GM18520 (cell line): Measurements from ENCODE around the gene ZNF91.
"Not testable (repeated sequence)": the region's sequence is repeated elsewhere in the genome, so short reads cannot be mapped to it uniquely, and the experiment has no call there.

Experiments used
- ATAC-seq: cut with Tn5 transposase; IDR thresholded peaks from one replicate; pipeline ENCODE4 v1.9.1; 2021; ENCODE audit not compliant: unreplicated experiment

ZNF91 gene

DNA sequence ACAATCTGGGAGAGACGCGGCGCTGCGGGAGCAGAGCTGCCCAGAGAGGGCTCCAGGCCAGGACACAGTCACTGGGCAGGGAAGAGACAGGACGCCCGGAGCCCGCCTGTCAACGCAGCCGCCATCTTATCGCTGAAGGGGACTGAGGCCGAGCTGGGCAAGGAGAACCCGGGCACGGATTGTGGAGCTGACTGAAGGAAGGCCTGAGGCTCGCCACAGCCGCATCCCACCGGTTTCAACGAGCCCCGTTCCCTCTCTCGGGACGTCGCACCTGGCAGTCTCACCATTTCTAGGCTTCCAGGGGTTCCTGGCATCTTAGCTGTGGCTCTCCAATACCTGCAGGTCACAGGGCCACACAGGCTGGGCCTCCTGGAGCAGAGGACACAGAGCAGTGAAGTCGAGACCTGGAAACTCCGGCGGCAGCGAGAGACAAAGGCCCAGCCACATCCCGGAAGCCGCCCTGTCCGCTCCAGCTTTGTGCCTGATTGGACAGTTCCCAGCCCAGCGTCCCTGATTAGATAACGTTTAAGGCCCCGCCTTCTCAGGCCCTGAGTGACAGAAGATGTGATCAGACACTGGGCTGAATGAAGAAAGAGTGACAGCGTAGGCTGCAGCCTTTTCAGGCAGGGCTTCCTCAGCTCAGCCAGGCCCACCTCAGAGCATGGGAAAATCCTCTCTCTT is at the start of gene ZNF91:
ZNF91 (minus strand) TSS at position 431 of the 681 bp plus-strand sequence; CDS start at position 314, 117 bp downstream.
- ATAC-seq = peak; percentile 96

GRCh38 chr19:23440791-23441190 is 45.5 kb upstream of the ZNF91 start:
- no peak for ATAC-seq

DNA sequence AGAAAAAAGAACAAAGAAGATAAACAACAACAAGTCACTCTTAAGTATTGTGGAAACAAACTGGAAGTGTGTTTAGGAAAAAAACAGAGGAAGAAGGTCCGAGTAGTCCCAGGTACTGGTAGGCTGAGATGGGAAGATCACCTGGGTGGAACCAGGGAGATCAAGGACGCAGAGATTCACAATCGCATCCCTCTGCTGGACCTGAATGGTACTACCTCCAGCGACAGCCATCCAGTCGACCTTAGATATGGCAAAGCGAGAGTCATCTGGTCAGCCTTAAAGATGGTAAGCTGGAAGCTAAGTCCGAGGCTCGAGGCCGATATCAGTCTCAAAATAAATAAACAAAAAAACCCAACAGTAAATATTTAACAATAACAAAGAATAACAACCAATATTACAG is 44.9 kb upstream of the ZNF91 start:
- no peak for ATAC-seq

GRCh38 chr19:23439623-23440022 is 44.4 kb upstream of the ZNF91 start:
- no peak for ATAC-seq

DNA sequence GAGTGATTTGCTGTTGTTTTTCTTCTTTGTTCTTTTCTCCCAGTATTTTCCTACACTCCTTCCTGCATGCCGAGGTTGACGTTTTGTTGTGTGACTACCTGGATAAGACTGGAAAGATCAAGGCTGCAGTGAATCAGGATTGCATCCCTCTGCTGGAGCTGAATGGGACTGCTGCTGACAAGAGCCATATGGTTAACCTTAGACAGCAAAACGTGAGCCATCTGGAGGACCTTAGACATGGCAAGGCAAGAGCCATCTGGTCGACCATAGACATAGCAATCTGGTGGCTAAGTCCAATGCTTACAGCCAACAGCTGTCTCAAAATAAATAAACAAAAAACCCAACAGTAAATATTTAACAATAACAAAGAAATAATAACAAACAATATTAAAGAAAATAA is 42.6 kb upstream of the ZNF91 start:
- ATAC-seq = no peak

GRCh38 chr19:23436944-23437343 is 41.7 kb upstream of the ZNF91 start:
- no peak for ATAC-seq

- no peak for ATAC-seq
Measured at GRCh38 chr19:23436318-23436717, 41.0 kb upstream of the ZNF91 start.

DNA sequence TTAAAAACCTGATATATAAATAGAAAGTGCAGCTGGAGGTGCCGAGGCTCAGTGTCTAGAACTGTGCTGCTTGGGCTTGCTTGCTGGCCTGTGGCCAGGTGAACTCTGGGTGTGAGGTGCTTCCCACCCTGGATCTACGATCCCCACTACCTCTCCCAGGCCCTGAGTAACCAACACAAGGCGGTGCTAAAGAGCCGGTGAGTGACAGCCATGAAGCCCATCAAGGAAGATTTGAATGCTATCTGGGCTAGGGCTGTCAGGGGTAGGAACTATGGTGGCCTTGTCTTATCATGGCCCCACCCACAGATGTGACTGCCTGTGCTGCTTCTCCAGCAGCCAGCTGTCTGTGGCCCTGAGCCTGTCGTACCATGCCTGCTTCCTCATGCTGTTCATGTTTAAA is 25.6 kb upstream of the ZNF91 start:
- ATAC-seq = no peak

DNA sequence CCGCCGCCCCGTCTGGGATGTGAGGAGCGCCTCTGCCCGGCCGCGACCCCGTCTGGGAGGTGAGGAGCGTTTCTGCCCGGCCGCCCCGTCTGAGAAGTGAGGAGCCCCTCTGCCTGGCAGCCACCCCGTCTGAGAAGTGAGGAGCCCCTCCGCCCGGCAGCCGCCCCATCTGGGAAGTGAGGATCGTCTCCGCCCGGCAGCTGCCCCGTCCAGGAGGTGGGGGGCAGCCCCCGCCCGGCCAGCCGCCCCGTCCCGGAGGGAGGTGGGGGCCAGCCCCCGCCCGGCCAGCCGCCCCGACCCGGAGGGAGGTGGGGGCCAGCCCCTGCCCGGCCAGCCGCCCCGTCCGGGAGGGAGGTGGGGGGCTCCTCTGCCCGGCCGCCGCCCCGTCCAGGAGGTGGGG is 24.0 kb upstream of the ZNF91 start:
- not testable (repeated sequence) for ATAC-seq

GRCh38 chr19:23415561-23416191 is 20.4 kb upstream of the ZNF91 start:
- no peak for ATAC-seq

- no peak for ATAC-seq
Measured at GRCh38 chr19:23415034-23415433, 19.8 kb upstream of the ZNF91 start.

GRCh38 chr19:23410155-23410554 is 14.9 kb upstream of the ZNF91 start:
- ATAC-seq = no peak

- ATAC-seq = no peak
Measured at GRCh38 chr19:23409392-23410048, 14.2 kb upstream of the ZNF91 start.

GRCh38 chr19:23407616-23408133 is 12.4 kb upstream of the ZNF91 start:
- ATAC-seq = no peak

GRCh38 chr19:23406721-23407120 is 11.4 kb upstream of the ZNF91 start:
- ATAC-seq = no peak

- no peak for ATAC-seq
Measured at GRCh38 chr19:23406091-23406490, 10.8 kb upstream of the ZNF91 start.

GRCh38 chr19:23404676-23405075 is 9.4 kb upstream of the ZNF91 start:
- ATAC-seq = no peak

DNA sequence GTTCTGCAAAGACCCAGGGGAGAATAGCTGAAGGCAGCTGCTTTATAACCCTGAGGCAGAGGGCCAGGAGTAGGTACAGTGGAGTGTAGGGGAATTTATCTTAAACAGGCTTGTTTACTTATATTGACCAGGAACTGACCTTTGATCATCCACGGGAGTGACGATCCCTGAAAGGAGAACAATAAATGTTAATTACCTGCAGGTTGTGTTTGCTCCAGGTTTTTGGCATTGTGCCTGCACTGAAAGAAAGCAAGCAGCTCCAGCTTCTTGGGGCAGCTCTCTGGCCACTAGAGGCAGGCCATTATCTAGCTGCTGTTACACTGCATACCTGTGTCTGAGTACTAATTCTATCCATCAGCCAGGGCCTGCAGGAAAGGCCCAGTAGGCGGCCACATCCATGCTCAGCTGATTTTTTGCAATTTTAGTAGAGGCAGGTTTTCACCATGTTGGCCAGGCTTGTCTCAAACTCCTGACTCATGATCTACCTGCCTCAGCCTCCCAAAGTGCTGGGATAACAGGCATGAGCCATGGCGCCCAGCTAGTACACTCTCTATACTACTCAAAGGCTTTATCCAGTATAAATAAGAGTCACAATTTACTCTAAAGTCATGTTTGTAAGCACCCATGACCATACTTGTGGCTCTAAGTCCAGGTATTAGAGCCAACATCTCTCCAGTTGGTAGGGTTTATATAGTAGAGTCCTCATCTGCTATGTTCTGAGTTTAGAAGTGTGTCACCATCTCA is 8.5 kb upstream of the ZNF91 start:
- no peak for ATAC-seq

GRCh38 chr19:23403052-23403451 is 7.8 kb upstream of the ZNF91 start:
- ATAC-seq = no peak

- ATAC-seq = no peak
Measured at GRCh38 chr19:23402388-23402787, 7.1 kb upstream of the ZNF91 start.

GRCh38 chr19:23401086-23401610 is 5.9 kb upstream of the ZNF91 start:
- ATAC-seq = no peak
